Measurements from ENCODE around the gene IL4I1.

Gene IL4I1

GRCh38 chr19:49860336-49861102 is 36.2 kb downstream of the IL4I1 start:
- TF ChIP-seq POLR2A (IDR thresholded peaks at IDR 0.05; ENCODE audit: extremely low read depth, insufficient read length) (no peak), CTCF (IDR thresholded peaks at IDR 0.05; ENCODE audit: low read depth, low read length) (no peak), MAX (IDR thresholded peaks at IDR 0.05; ENCODE audit: low read depth, low read length) (no peak), MYC (IDR thresholded peaks at IDR 0.05; ENCODE audit: low read depth, low read length) (no peak)
- no peak overlapping the region for H3K4me3 ChIP-seq (ENCODE audit: low read depth, low read length)
- DNase-seq (ENCODE audit: low read depth): no peak

GRCh38 chr19:49859682-49860335 is 36.9 kb downstream of the IL4I1 start:
- no peak for DNase-seq (ENCODE audit: low read depth)
- TF ChIP-seq CTCF (IDR thresholded peaks at IDR 0.05; ENCODE audit: low read depth, low read length): no peak
- TF ChIP-seq MAX (IDR thresholded peaks at IDR 0.05; ENCODE audit: low read depth, low read length): no peak
- TF ChIP-seq MYC (IDR thresholded peaks at IDR 0.05; ENCODE audit: low read depth, low read length): no peak
- TF ChIP-seq POLR2A (IDR thresholded peaks at IDR 0.05; ENCODE audit: extremely low read depth, insufficient read length): no peak
- no peak overlapping the region for H3K4me3 ChIP-seq (ENCODE audit: low read depth, low read length)

- TF ChIP-seq CTCF (IDR thresholded peaks at IDR 0.05; ENCODE audit: low read depth, low read length) (no peak), MYC (IDR thresholded peaks at IDR 0.05; ENCODE audit: low read depth, low read length) (no peak), MAX (IDR thresholded peaks at IDR 0.05; ENCODE audit: low read depth, low read length) (no peak), POLR2A (IDR thresholded peaks at IDR 0.05; ENCODE audit: extremely low read depth, insufficient read length) (no peak)
- no peak for DNase-seq (ENCODE audit: low read depth)
- no peak overlapping the region for H3K4me3 ChIP-seq (ENCODE audit: low read depth, low read length)
Observed at GRCh38 chr19:49858088-49858985, 38.4 kb downstream of the IL4I1 start.

- no peak overlapping the region for H3K4me3 ChIP-seq (ENCODE audit: low read depth, low read length)
- no peak for TF ChIP-seq MAX (IDR thresholded peaks at IDR 0.05; ENCODE audit: low read depth, low read length)
- TF ChIP-seq POLR2A (IDR thresholded peaks at IDR 0.05; ENCODE audit: extremely low read depth, insufficient read length): no peak
- TF ChIP-seq MYC (IDR thresholded peaks at IDR 0.05; ENCODE audit: low read depth, low read length): no peak
- TF ChIP-seq CTCF (IDR thresholded peaks at IDR 0.05; ENCODE audit: low read depth, low read length): no peak
- DNase-seq (ENCODE audit: low read depth): no peak
Observed at GRCh38 chr19:49857838-49858087, 38.9 kb downstream of the IL4I1 start.

GRCh38 chr19:49857061-49857837 is 39.4 kb downstream of the IL4I1 start:
- no peak for DNase-seq (ENCODE audit: low read depth)
- TF ChIP-seq MAX (IDR thresholded peaks at IDR 0.05; ENCODE audit: low read depth, low read length) (no peak), CTCF (IDR thresholded peaks at IDR 0.05; ENCODE audit: low read depth, low read length) (no peak), POLR2A (IDR thresholded peaks at IDR 0.05; ENCODE audit: extremely low read depth, insufficient read length) (no peak), MYC (IDR thresholded peaks at IDR 0.05; ENCODE audit: low read depth, low read length) (no peak)
- H3K4me3 ChIP-seq (ENCODE audit: low read depth, low read length): no peak overlapping the region

Measured in NB4 (cell line).